IMR-90 (cell line): Measurements from ENCODE around the gene CDK5RAP2. TPM values are rescaled to one million over a fixed set of nuclear protein-coding genes. Genes with fewer than 3 reads are reported as not detected.

Source experiments
- ATAC-seq: fragments of 200-7000 bp; cut with Tn5 transposase; 2 replicates; pipeline ENCODE4 v1.9.1; 2020; ENCODE audit warnings: low read depth, mild to moderate bottlenecking, moderate library complexity
- BruUV-seq: library from RNA; stranded (reverse); fragments of 400-500 nt; replicated peaks from 2 replicates; lab custom pipeline; 2021; lab: Mats Ljungman, UMichigan
- CTCF ChIA-PET: fragments of 300-600 bp; formaldehyde crosslinking; extraction: SDS; loops from one replicate; lab custom pipeline; 2021; ENCODE audit warnings: antibody characterized with exemption; lab: Yijun Ruan, JAX
- POLR2A ChIA-PET: fragments of 300-600 bp; sonication (Branson Sonifier 250); formaldehyde crosslinking; loops from one replicate; lab custom pipeline; 2022; ENCODE audit warnings: antibody characterized with exemption; ENCODE audit not compliant: unreplicated experiment; lab: Charles Lee
- DNase-seq: peaks from one replicate; pipeline ENCODE4 v3.0.0; 2013
- H2AFZ ChIP-seq: replicated peaks from 2 replicates; pipeline ENCODE3; 2013; ENCODE audit warnings: low read length, mild to moderate bottlenecking; ENCODE audit not compliant: poor library complexity
- H2AK5ac ChIP-seq: 2 replicates; pipeline ENCODE4 v1.6.1; 2013; ENCODE audit warnings: low read depth, low read length, inconsistent platforms
- H2AK9ac ChIP-seq: replicated peaks from 2 replicates; pipeline ENCODE3; 2013; ENCODE audit warnings: mild to moderate bottlenecking, low read depth, low read length, moderate library complexity; ENCODE audit not compliant: poor library complexity
- H2BK120ac ChIP-seq: 2 replicates; pipeline ENCODE4 v1.6.1; 2013; ENCODE audit warnings: low read depth, low read length, inconsistent platforms
- H2BK15ac ChIP-seq: 3 replicates; pipeline ENCODE4 v1.6.1; 2013; ENCODE audit warnings: low read depth, low read length, inconsistent platforms
- H2BK20ac ChIP-seq: 2 replicates; pipeline ENCODE4 v1.6.1; 2013; ENCODE audit warnings: low read depth, mild to moderate bottlenecking, inconsistent platforms, low read length, moderate library complexity
- H2BK5ac ChIP-seq: 2 replicates; pipeline ENCODE4 v1.6.1; 2013; ENCODE audit warnings: mild to moderate bottlenecking, low read depth, low read length, inconsistent platforms; ENCODE audit not compliant: poor library complexity, severe bottlenecking
- H3K14ac ChIP-seq: replicated peaks from 2 replicates; pipeline ENCODE4 v1.6.1; 2013; ENCODE audit warnings: low read depth, low read length, inconsistent platforms
- H3K18ac ChIP-seq: 2 replicates; pipeline ENCODE4 v1.6.1; 2013; ENCODE audit warnings: low read depth, low read length, control low read depth
- H3K23ac ChIP-seq: 2 replicates; pipeline ENCODE4 v1.6.1; 2013; ENCODE audit warnings: low read depth, low read length, inconsistent platforms
- H3K27ac ChIP-seq: 2 replicates; pipeline ENCODE4 v1.5.1; 2013; ENCODE audit warnings: mild to moderate bottlenecking, control low read depth, low read length; ENCODE audit not compliant: insufficient read depth
- H3K27me3 ChIP-seq: 2 replicates; pipeline ENCODE4 v1.6.1; 2013; ENCODE audit warnings: low read length; ENCODE audit not compliant: control insufficient read depth, insufficient read depth
- H3K36me3 ChIP-seq: 2 replicates; pipeline ENCODE4 v1.6.1; 2013; ENCODE audit warnings: low read length, mixed read lengths; ENCODE audit not compliant: control insufficient read depth, insufficient read depth
- H3K4ac ChIP-seq: 2 replicates; pipeline ENCODE4 v1.6.1; 2013; ENCODE audit warnings: low read depth, low read length, inconsistent platforms
- H3K4me1 ChIP-seq: 2 replicates; pipeline ENCODE4 v1.6.1; 2013; ENCODE audit warnings: low read length, mixed read lengths; ENCODE audit not compliant: control insufficient read depth, insufficient read depth
- H3K4me2 ChIP-seq: 2 replicates; pipeline ENCODE4 v1.6.1; 2013; ENCODE audit warnings: low read depth, mild to moderate bottlenecking, control low read depth, low read length, moderate library complexity
- H3K4me3 ChIP-seq: 2 replicates; pipeline ENCODE4 v1.5.1; 2013; ENCODE audit warnings: low read depth, mild to moderate bottlenecking, control low read depth, low read length, moderate library complexity; ENCODE audit not compliant: insufficient read depth
- H3K56ac ChIP-seq: 2 replicates; pipeline ENCODE4 v1.6.1; 2013; ENCODE audit warnings: low read length, inconsistent platforms; ENCODE audit not compliant: insufficient read depth; ENCODE audit errors: extremely low read depth
- H3K79me1 ChIP-seq, 2 experiments: 2 replicates each; pipeline ENCODE4 v1.6.1; 2013; ENCODE audit warnings: low read length in 2 of 2, inconsistent platforms in 1 of 2, low read depth in 1 of 2
- H3K9ac ChIP-seq: 2 replicates; pipeline ENCODE4 v1.6.1; 2013; ENCODE audit warnings: low read depth, low read length, control low read depth
- H3K9me1 ChIP-seq: 2 replicates; pipeline ENCODE4 v1.6.1; 2013; ENCODE audit warnings: low read length, inconsistent platforms; ENCODE audit not compliant: insufficient read depth
- H3K9me3 ChIP-seq: 2 replicates; pipeline ENCODE4 v1.6.1; 2013; ENCODE audit warnings: low read length; ENCODE audit not compliant: control insufficient read depth, insufficient read depth
- H4K20me1 ChIP-seq: 2 replicates; pipeline ENCODE4 v1.6.1; 2013; ENCODE audit warnings: low read length, inconsistent platforms; ENCODE audit not compliant: insufficient read depth
- H4K5ac ChIP-seq: 2 replicates; pipeline ENCODE4 v1.6.1; 2013; ENCODE audit warnings: mild to moderate bottlenecking, low read depth, low read length, control low read depth
- H4K8ac ChIP-seq, 2 experiments: 2 replicates each; pipeline ENCODE4 v1.6.1; 2013; ENCODE audit warnings: low read depth in 2 of 2, low read length in 2 of 2, control low read depth in 1 of 2, inconsistent platforms in 1 of 2
- H4K91ac ChIP-seq: 2 replicates; pipeline ENCODE4 v1.6.1; 2013; ENCODE audit warnings: low read depth, low read length, inconsistent platforms; ENCODE audit not compliant: insufficient read depth
- BHLHE40 ChIP-seq: fragments of 150-350 bp; IDR thresholded peaks from 2 replicates; pipeline ENCODE4 v1.6.1; 2016; ENCODE audit warnings: mild to moderate bottlenecking, low read depth, low read length
- CEBPB ChIP-seq: IDR thresholded peaks from 2 replicates; pipeline ENCODE4 v1.6.1; 2012; ENCODE audit warnings: low read depth, low read length, improper control_type of control experiment
- CHD1 ChIP-seq: IDR thresholded peaks from 2 replicates; pipeline ENCODE4 v1.6.1; 2012; ENCODE audit warnings: low read depth, low read length, improper control_type of control experiment
- CTCF ChIP-seq: conservative IDR thresholded peaks from 2 replicates; pipeline ENCODE4 v1.5.1; 2012; ENCODE audit warnings: mild to moderate bottlenecking, low read depth, low read length, improper control_type of control experiment
- MAFK ChIP-seq: IDR thresholded peaks from 2 replicates; pipeline ENCODE4 v1.6.1; 2012; ENCODE audit warnings: low read depth, low read length, improper control_type of control experiment
- MAZ ChIP-seq: IDR thresholded peaks from 2 replicates; pipeline ENCODE4 v1.6.1; 2012; ENCODE audit warnings: low read depth, mild to moderate bottlenecking, low read length, improper control_type of control experiment, moderate library complexity, borderline replicate concordance
- RAD21 ChIP-seq: IDR thresholded peaks from 2 replicates; pipeline ENCODE4 v1.6.1; 2012; ENCODE audit warnings: low read length, improper control_type of control experiment
- WGBS, 2 experiments: methylation state at CpG; one replicate each; pipeline versions ENCODE4 v1.1.5 to v1.1.7; 2013; ENCODE audit warnings: missing lambda C conversion rate in 2 of 2; ENCODE audit not compliant: insufficient read length in 1 of 2; ENCODE audit errors: extremely low coverage in 2 of 2; 5-methylcytosine and 5-hydroxymethylcytosine counted together
- dilution Hi-C: fragments of 300-500 bp; cut with HindIII; formaldehyde crosslinking; loops from one replicate; pipeline ENCODE4 v1.14.3; 2018; ENCODE audit warnings: low sequenced_read_pairs; ENCODE audit not compliant: unreplicated experiment
- in situ Hi-C: fragments of 300-500 bp; cut with MboI; formaldehyde crosslinking; loops from 3 replicates; pipeline ENCODE4 v1.14.3; 2019; ENCODE audit warnings: low sequenced_read_pairs, inconsistent platforms, mixed read lengths
- intact Hi-C: fragments of 100-400 bp; cut with micrococcal nuclease; formaldehyde crosslinking; loops from 2 replicates; pipeline ENCODE4 v1.10.0; 2022
- polyA plus RNA-seq, 3 experiments: library from polyadenylated mRNA; depleted of rRNA; stranded (reverse); fragments of >200 nt; gene quantifications; 2 replicates each; pipeline ENCODE4 v1.2.3, GENCODE V29; 2012; ENCODE audit warnings: low replicate concordance in 1 of 3
- total RNA-seq: library from RNA; depleted of rRNA; stranded (reverse); fragments of >200 nt; gene quantifications from 2 replicates; pipeline ENCODE4 v1.2.3, GENCODE V29; 2012
- TF ChIP-seq, protein P1 (sequence below): fragments of 150-350 bp; IDR thresholded peaks from 2 replicates; pipeline ENCODE4 v1.6.1; 2016; ENCODE audit warnings: low read depth, mild to moderate bottlenecking, low read length, moderate library complexity, borderline replicate concordance

Gene CDK5RAP2
- total and polyA plus RNA-seq, 2 of the 4 experiments (the other 2 are of a cell fraction) = 29.5 to 31.7 TPM

- no peak overlapping the region for H2AFZ ChIP-seq
- H3K9ac ChIP-seq = no peak overlapping the region
- H4K8ac ChIP-seq = no peak overlapping the region
- no peak overlapping the region for H3K56ac ChIP-seq
- no TSS peak for BruUV-seq
- ChIA-PET CTCF (no interaction called here), POLR2A (no interaction called here)
- H3K23ac ChIP-seq = no peak overlapping the region
- no peaks in the 10 kb centered on the region for H3K9me3 ChIP-seq
- H2AK9ac ChIP-seq = no peak overlapping the region
- no peaks in the 10 kb centered on the region for H4K20me1 ChIP-seq
- intact Hi-C loops = no loop called here
- H3K4ac ChIP-seq = no peak overlapping the region
- TF ChIP-seq CHD1 (no peak), CEBPB (no peak), MAZ (no peak), RAD21 (no peak), MAFK (no peak), BHLHE40 (no peak), CTCF (no peak)
- TF ChIP-seq, protein P1, sequence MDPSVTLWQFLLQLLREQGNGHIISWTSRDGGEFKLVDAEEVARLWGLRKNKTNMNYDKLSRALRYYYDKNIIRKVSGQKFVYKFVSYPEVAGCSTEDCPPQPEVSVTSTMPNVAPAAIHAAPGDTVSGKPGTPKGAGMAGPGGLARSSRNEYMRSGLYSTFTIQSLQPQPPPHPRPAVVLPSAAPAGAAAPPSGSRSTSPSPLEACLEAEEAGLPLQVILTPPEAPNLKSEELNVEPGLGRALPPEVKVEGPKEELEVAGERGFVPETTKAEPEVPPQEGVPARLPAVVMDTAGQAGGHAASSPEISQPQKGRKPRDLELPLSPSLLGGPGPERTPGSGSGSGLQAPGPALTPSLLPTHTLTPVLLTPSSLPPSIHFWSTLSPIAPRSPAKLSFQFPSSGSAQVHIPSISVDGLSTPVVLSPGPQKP = no peak
- no peak overlapping the region for H2BK5ac ChIP-seq
- H2BK15ac ChIP-seq = no peak overlapping the region
- no peak overlapping the region for H3K4me3 ChIP-seq
- H2BK20ac ChIP-seq = no peak overlapping the region
- no peak for DNase-seq
- no peak overlapping the region for H3K27ac ChIP-seq
- H3K79me1 ChIP-seq = peaks cover 34 to 39% of the 10 kb centered on the region in 2 experiments
- ATAC-seq = no peak
- dilution Hi-C loops = no loop called here
- no peak overlapping the region for H3K18ac ChIP-seq
- H3K4me2 ChIP-seq = no peak overlapping the region
- H2AK5ac ChIP-seq = no peak overlapping the region
- in situ Hi-C loops = no loop called here
- no peak overlapping the region for H4K5ac ChIP-seq
- H3K4me1 ChIP-seq = no peaks in the 10 kb centered on the region
- H2BK120ac ChIP-seq = no peak overlapping the region
- H3K9me1 ChIP-seq = peaks cover 6% of the 10 kb centered on the region
- H3K27me3 ChIP-seq = no peaks in the 10 kb centered on the region
- 0 out of 2 replicates have a peak, but pooled peaks cover 3% of the 10 kb centered on the region for H3K36me3 ChIP-seq
- no CpG with 5 or more reads among the region's 3 CpGs for WGBS, 2 experiments
- H3K14ac ChIP-seq = no peak overlapping the region
- H4K91ac ChIP-seq = no peak overlapping the region
Measured at GRCh38 chr9:120556775-120557174, 23.2 kb downstream of the CDK5RAP2 start.
